Activated CD4-positive, alpha-beta T cell treated with anti-CD3 and anti-CD28 coated beads for 36 hours (primary cell): Measurements from ENCODE around the gene MUC15. TPM values are rescaled to one million over a fixed set of nuclear protein-coding genes. Genes with fewer than 3 reads are reported as not detected.

Experiments
- ATAC-seq: fragments of 200-7000 bp; cut with Tn5 transposase; one replicate; pipeline ENCODE4 v1.10.0; 2021; ENCODE audit warnings: mild to moderate bottlenecking, moderate library complexity
- CTCF ChIA-PET: fragments of 350-600 bp; sonication (Branson Sonifier 250); formaldehyde crosslinking; loops from one replicate; lab custom pipeline; 2021; ENCODE audit warnings: antibody characterized with exemption; lab: Charles Lee
- POLR2A ChIA-PET: fragments of 350-600 bp; sonication (Branson Sonifier 250); formaldehyde crosslinking; loops from one replicate; lab custom pipeline; 2021; ENCODE audit warnings: antibody characterized with exemption, inconsistent platforms; lab: Charles Lee
- DNase-seq: peaks from one replicate; pipeline ENCODE4 v3.0.0-alpha.2; 2020
- H3K27ac Mint-ChIP-seq: one replicate; pipeline ENCODE4 v1.8.0; 2021; ENCODE audit warnings: mixed read lengths
- H3K27me3 Mint-ChIP-seq: one replicate; pipeline ENCODE4 v1.8.0; 2021; ENCODE audit warnings: mixed read lengths
- H3K36me3 Mint-ChIP-seq: one replicate; pipeline ENCODE4 v1.8.0; 2021; ENCODE audit warnings: low read depth, mixed read lengths
- H3K4me1 Mint-ChIP-seq: one replicate; pipeline ENCODE4 v1.8.0; 2021; ENCODE audit warnings: mixed read lengths
- H3K4me3 Mint-ChIP-seq: one replicate; pipeline ENCODE4 v1.8.0; 2021; ENCODE audit warnings: mild to moderate bottlenecking, moderate library complexity, mixed read lengths
- H3K9me3 Mint-ChIP-seq: one replicate; pipeline ENCODE4 v1.8.0; 2021; ENCODE audit warnings: low read depth, mixed read lengths
- intact Hi-C, 2 experiments: fragments of 100-400 bp; cut with DNase I in 1 of 2; cut with micrococcal nuclease in 1 of 2; formaldehyde crosslinking; loops; one replicate each; pipeline versions ENCODE4 v1.14.2 to v1.15.1; 2022 to 2024; cut with DNase I, micrococcal nuclease
- total RNA-seq, 2 experiments: library from RNA; stranded (reverse); gene quantifications; one replicate each; pipeline ENCODE4 v1.2.3, GENCODE V29; 2021

MUC15 gene
- total RNA-seq, 2 experiments from 2014 or later: not detected

- ATAC-seq (no peak), DNase-seq (no peak)
- CTCF ChIA-PET: no interaction called here
- intact Hi-C loops: no loop called here
- Mint-ChIP-seq H3K27ac (no peak overlapping the region), H3K4me1 (no peaks in the 10 kb centered on the region), H3K4me3 (no peak overlapping the region), H3K36me3 (no peaks in the 10 kb centered on the region), H3K9me3 (peaks cover 6% of the 10 kb centered on the region), H3K27me3 (no peaks in the 10 kb centered on the region)
- POLR2A ChIA-PET: no interaction called here
Observed at GRCh38 chr11:26569646-26570045, 2.4 kb downstream of the MUC15 start.

DNA sequence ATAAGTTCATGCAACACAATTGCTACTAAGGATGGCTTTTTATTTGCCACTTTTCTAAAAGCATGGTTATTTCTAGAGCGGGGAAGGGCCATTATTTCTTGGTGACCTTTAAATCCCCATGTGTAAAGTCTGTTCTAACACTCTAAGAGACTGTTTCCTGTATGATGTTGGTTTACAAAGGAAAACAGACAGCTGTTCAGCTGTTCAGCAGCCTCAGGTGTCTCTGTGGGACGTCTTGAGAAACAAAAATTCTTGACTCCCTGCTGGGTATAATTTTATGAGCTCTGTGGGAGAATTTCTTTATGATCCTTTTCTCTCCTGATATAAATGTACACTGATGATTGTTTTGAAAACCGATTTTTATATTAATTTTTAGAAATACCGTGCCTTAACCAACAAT lies 13.9 kb downstream of the MUC15 start:
- H3K27ac Mint-ChIP-seq: no peak overlapping the region
- H3K9me3 Mint-ChIP-seq: peaks cover 4% of the 10 kb centered on the region
- intact Hi-C loops: no loop called here
- no peak overlapping the region for H3K4me3 Mint-ChIP-seq
- ATAC-seq: no peak
- ChIA-PET POLR2A (no interaction called here), CTCF (no interaction called here)
- no peaks in the 10 kb centered on the region for H3K4me1 Mint-ChIP-seq
- DNase-seq: no peak
- H3K36me3 Mint-ChIP-seq: no peaks in the 10 kb centered on the region
- H3K27me3 Mint-ChIP-seq: no peaks in the 10 kb centered on the region

- ChIA-PET CTCF (no interaction called here), POLR2A (no interaction called here)
- no peaks in the 10 kb centered on the region for H3K4me1 Mint-ChIP-seq
- H3K9me3 Mint-ChIP-seq: peaks cover 4% of the 10 kb centered on the region
- intact Hi-C loops: no loop called here
- H3K36me3 Mint-ChIP-seq: no peaks in the 10 kb centered on the region
- ATAC-seq: no peak
- no peaks in the 10 kb centered on the region for H3K27me3 Mint-ChIP-seq
- no peak for DNase-seq
- no peak overlapping the region for H3K4me3 Mint-ChIP-seq
- H3K27ac Mint-ChIP-seq: no peak overlapping the region
Observed at GRCh38 chr11:26557666-26558065, 14.4 kb downstream of the MUC15 start.

DNA sequence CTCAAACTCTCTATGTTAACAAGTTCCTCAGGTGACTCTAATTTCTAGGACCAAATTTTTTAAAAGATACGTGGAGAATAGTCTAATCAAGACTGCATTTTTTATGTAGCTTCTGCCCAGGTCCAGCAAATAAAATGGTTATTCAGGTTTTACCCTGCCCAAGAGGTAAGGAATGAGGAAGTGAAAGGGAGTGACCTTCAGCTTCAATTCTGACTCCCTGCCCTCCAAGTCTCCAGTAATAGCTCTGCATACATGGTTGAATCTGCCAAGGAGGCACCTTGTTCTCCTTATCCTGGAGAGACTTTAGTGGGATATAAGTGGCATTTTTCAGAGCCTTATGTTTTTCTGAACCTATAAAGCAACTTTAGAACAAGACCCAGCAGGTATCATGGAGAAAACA lies 15.5 kb downstream of the MUC15 start:
- no peak for ATAC-seq

GRCh38 chr11:26554455-26554854 lies 17.6 kb downstream of the MUC15 start:
- ChIA-PET CTCF (no interaction called here), POLR2A (no interaction called here)
- ATAC-seq: no peak
- Mint-ChIP-seq H3K4me3 (no peak overlapping the region), H3K9me3 (peaks cover 7% of the 10 kb centered on the region), H3K27ac (no peak overlapping the region), H3K27me3 (no peaks in the 10 kb centered on the region), H3K36me3 (no peaks in the 10 kb centered on the region), H3K4me1 (no peaks in the 10 kb centered on the region)
- no peak for DNase-seq
- intact Hi-C loops: loop anchor here in 1 of 2 experiments (5.0 kb wide), 1 partner anchor 257 kb away; no protein-coding TSS in a partner anchor

More for the DNA sequence above, 15.5 kb downstream of the MUC15 start:
- no peak for DNase-seq
- H3K36me3 Mint-ChIP-seq: no peaks in the 10 kb centered on the region
- no peaks in the 10 kb centered on the region for H3K27me3 Mint-ChIP-seq
- H3K9me3 Mint-ChIP-seq: peaks cover 7% of the 10 kb centered on the region
- H3K4me1 Mint-ChIP-seq: no peaks in the 10 kb centered on the region
- intact Hi-C loops: no loop called here
- H3K4me3 Mint-ChIP-seq: no peak overlapping the region
- ChIA-PET POLR2A (no interaction called here), CTCF (no interaction called here)
- H3K27ac Mint-ChIP-seq: no peak overlapping the region

DNA sequence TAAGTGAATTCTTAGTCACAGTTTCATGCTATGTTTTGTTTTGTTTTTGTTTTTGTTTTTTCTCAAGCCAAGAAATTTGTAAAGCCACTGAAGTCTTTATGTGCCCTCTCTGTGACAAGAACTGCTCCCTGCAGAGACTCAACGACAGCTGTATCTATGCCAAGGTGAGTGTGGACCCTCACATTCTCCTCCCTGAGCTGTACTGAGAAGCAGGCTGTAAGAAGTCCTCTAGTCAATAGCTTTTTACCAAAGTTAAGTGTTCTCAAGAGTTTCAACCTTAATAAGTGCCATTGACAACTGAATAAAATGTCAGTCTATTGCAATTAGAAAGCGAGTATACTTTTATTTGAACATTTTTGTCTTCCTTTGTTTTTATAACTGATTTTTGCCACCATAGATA lies 18.9 kb downstream of the MUC15 start:
- Mint-ChIP-seq H3K36me3 (no peaks in the 10 kb centered on the region), H3K27ac (no peak overlapping the region), H3K4me1 (no peaks in the 10 kb centered on the region), H3K9me3 (peaks cover 7% of the 10 kb centered on the region), H3K4me3 (no peak overlapping the region), H3K27me3 (no peaks in the 10 kb centered on the region)
- CTCF ChIA-PET: no interaction called here
- no peak for ATAC-seq
- intact Hi-C loops: loop anchor here in 1 of 2 experiments (5.0 kb wide), 1 partner anchor 256 kb away; no protein-coding TSS in a partner anchor
- POLR2A ChIA-PET: no interaction called here
- no peak for DNase-seq

DNA sequence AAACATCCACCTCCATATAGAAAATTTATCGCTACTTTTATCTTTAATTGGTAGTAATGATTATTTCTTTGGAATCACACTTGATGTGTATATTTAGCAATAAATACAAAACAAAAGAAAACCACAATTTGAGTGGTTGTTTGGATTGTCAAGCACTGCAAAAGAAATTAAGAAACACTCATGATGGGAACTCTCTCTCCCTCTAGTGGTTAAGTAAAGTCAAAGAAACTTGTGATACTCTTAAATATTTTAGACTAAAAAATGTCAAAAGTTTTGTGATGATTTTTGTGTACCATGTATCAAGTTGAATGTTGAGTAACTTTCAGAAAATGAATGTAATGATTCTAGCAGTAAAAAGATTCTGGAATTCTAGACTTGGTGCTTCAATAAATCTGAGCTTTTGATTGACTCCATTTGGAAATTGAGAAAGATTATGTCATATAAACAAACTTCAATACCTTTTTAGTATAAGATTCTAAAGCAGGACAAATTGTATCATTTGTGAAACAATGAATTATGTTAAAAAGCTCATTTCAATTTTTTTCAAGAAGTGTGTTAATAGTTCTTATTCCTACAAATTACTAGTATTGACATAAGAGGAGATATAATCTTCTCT lies 20.8 kb downstream of the MUC15 start:
- ATAC-seq (no peak), DNase-seq (no peak)
- Mint-ChIP-seq H3K4me1 (no peaks in the 10 kb centered on the region), H3K27ac (no peak overlapping the region), H3K27me3 (no peaks in the 10 kb centered on the region), H3K9me3 (peaks cover 5% of the 10 kb centered on the region), H3K4me3 (no peak overlapping the region), H3K36me3 (no peaks in the 10 kb centered on the region)
- intact Hi-C loops: loop anchor here in 1 of 2 experiments (5.0 kb wide), 1 partner anchor 254 kb away; no protein-coding TSS in a partner anchor
- ChIA-PET CTCF (interaction anchor here (1.6 kb wide), 1 partner anchor 20 kb away, joined by 5 read pairs; the partner anchor contains the start of gene MUC15), POLR2A (no interaction called here)

DNA sequence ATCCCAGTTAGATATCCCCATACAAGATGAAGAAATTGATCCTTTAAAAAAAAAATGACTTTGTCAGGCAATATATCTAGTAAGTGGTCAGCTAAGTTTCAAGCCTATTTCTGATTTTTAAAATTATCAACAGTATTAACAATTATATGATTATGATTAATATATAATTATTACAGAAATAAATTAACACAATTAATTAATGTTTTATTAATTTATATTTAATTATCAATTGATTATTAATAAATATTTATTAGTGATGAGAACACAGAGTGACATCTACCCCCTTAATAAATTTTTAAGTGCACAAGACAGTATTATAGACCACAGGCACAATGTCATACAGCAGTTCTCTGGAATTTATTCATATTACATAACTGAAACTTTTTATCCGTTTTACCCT lies 22.0 kb downstream of the MUC15 start:
- Mint-ChIP-seq H3K9me3 (peaks cover 7% of the 10 kb centered on the region), H3K27me3 (no peaks in the 10 kb centered on the region), H3K4me3 (no peak overlapping the region), H3K27ac (no peak overlapping the region), H3K36me3 (no peaks in the 10 kb centered on the region), H3K4me1 (no peaks in the 10 kb centered on the region)
- ChIA-PET POLR2A (no interaction called here), CTCF (no interaction called here)
- DNase-seq: no peak
- intact Hi-C loops: loop anchor here in 1 of 2 experiments (5.0 kb wide), 1 partner anchor 253 kb away; no protein-coding TSS in a partner anchor
- ATAC-seq: no peak

DNA sequence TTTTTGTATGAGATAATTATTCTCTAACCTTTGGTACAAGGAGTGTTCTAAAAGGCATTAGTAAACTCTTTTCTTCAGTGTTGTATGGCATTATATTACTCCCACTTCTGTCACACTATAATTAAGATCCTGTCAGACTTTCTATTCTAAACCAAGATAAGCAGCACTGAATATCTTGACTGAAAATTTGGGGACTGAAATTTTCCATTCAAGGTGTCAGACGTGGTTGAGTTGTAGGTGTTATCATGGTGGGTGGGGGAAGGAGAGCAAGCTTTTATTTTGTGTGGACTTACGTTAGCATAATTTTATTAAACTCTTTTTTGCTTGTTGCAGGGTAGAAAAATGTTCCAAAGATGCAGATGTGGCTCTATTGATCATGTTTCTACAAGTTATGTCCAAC lies 22.9 kb downstream of the MUC15 start:
- DNase-seq: no peak
- ChIA-PET CTCF (no interaction called here), POLR2A (no interaction called here)
- H3K4me3 Mint-ChIP-seq: no peak overlapping the region
- H3K9me3 Mint-ChIP-seq: peaks cover 4% of the 10 kb centered on the region
- no peaks in the 10 kb centered on the region for H3K4me1 Mint-ChIP-seq
- no peaks in the 10 kb centered on the region for H3K36me3 Mint-ChIP-seq
- no peak overlapping the region for H3K27ac Mint-ChIP-seq
- intact Hi-C loops: no loop called here
- no peaks in the 10 kb centered on the region for H3K27me3 Mint-ChIP-seq
- no peak for ATAC-seq

- no peak for ATAC-seq
- no peak overlapping the region for H3K27ac Mint-ChIP-seq
- no peak for DNase-seq
- no peak overlapping the region for H3K4me3 Mint-ChIP-seq
- ChIA-PET POLR2A (no interaction called here), CTCF (no interaction called here)
- no peaks in the 10 kb centered on the region for H3K27me3 Mint-ChIP-seq
- H3K4me1 Mint-ChIP-seq: no peaks in the 10 kb centered on the region
- peaks cover 10% of the 10 kb centered on the region for H3K9me3 Mint-ChIP-seq
- intact Hi-C loops: no loop called here
- no peaks in the 10 kb centered on the region for H3K36me3 Mint-ChIP-seq
Observed at GRCh38 chr11:26541870-26542269, 30.2 kb downstream of the MUC15 start.

DNA sequence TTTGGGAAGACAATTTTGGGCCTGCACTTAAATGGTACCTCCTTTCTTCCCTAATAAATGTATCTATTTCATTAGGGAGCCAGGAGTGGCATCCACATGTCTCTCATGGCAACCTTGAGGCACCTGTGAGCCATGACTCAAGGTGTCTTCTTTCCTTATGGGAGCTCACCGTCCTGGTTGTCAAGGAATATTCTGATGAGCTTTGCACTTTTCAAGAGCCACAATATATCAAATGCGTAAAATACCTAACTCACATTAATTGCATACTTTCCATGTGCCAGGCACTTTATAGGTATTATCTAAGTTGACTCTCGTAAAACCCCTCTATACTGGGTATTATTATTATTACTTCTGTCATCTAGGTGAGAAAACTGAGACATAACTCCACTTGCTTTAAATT lies 32.5 kb downstream of the MUC15 start:
- POLR2A ChIA-PET: no interaction called here
- Mint-ChIP-seq H3K4me1 (no peaks in the 10 kb centered on the region), H3K27me3 (no peaks in the 10 kb centered on the region), H3K27ac (no peak overlapping the region), H3K36me3 (no peaks in the 10 kb centered on the region), H3K9me3 (peaks cover 8% of the 10 kb centered on the region), H3K4me3 (no peak overlapping the region)
- ATAC-seq: no peak
- intact Hi-C loops: no loop called here
- DNase-seq: no peak
- CTCF ChIA-PET: no interaction called here

GRCh38 chr11:26537341-26537740 lies 34.7 kb downstream of the MUC15 start:
- DNase-seq: no peak
- ATAC-seq: no peak
- Mint-ChIP-seq H3K27ac (no peak overlapping the region), H3K4me1 (no peaks in the 10 kb centered on the region), H3K27me3 (no peaks in the 10 kb centered on the region), H3K4me3 (no peak overlapping the region), H3K9me3 (peaks cover 12% of the 10 kb centered on the region), H3K36me3 (no peaks in the 10 kb centered on the region)
- ChIA-PET POLR2A (no interaction called here), CTCF (no interaction called here)
- intact Hi-C loops: no loop called here
